GM12878 (cell line): ENCODE data around the gene KCND2. TPM values are rescaled to one million over a fixed set of nuclear protein-coding genes. Genes with fewer than 3 reads are reported as not detected.

ENCODE experiments used
- ATAC-seq: fragments of 200-7000 bp; cut with Tn5 transposase; 3 replicates; pipeline ENCODE4 v1.9.1; 2020; ENCODE audit warnings: mild to moderate bottlenecking, moderate library complexity
- BruUV-seq: library from RNA; stranded (reverse); fragments of 400-500 nt; replicated peaks from 2 replicates; lab custom pipeline; 2021; lab: Mats Ljungman, UMichigan
- CTCF ChIA-PET: fragments of 300-600 bp; sonication (Branson Sonifier 250); formaldehyde crosslinking; extraction: SDS; loops from one replicate; lab custom pipeline; 2021; ENCODE audit warnings: inconsistent platforms; lab: Yijun Ruan, JAX
- POLR2A ChIA-PET: fragments of 350-600 bp; formaldehyde crosslinking; extraction: SDS; loops from one replicate; lab custom pipeline; 2021; ENCODE audit warnings: inconsistent platforms; lab: Charles Lee
- RAD21 ChIA-PET: fragments of 300-600 bp; sonication (Branson Sonifier 250); formaldehyde crosslinking; loops from one replicate; lab custom pipeline; 2023; ENCODE audit warnings: antibody characterized with exemption; ENCODE audit not compliant: unreplicated experiment; lab: Charles Lee
- SMC1A ChIA-PET: fragments of 300-600 bp; sonication (Branson Sonifier 250); formaldehyde crosslinking; loops from one replicate; lab custom pipeline; 2023; ENCODE audit not compliant: unreplicated experiment, uncharacterized antibody; lab: Charles Lee
- DNase-seq: peaks from one replicate; pipeline ENCODE4 v3.0.0-alpha.2; 2011; ENCODE audit warnings: low read depth, low spot score
- FAIRE-seq: peaks from 3 replicates; lab custom pipeline; 2011; peaks lifted over from hg19 to GRCh38; lab: Jason Lieb, UNC
- H2AFZ ChIP-seq: 2 replicates; pipeline ENCODE4 v1.6.0; 2011; ENCODE audit warnings: low read depth, low read length, control low read depth; ENCODE audit not compliant: control insufficient read depth
- H3K27ac ChIP-seq: 2 replicates; pipeline ENCODE4 v1.5.1; 2011; ENCODE audit warnings: control low read depth; ENCODE audit not compliant: control insufficient read depth, insufficient read depth
- H3K27me3 ChIP-seq, 2 experiments: replicated peaks in 1 of 2; 2 replicates each; pipeline versions ENCODE4 v1.6.0 to v1.6.1; 2011; ENCODE audit warnings: low read length in 1 of 2; ENCODE audit not compliant: control insufficient read depth in 2 of 2, insufficient read depth in 2 of 2
- H3K36me3 ChIP-seq, 2 experiments: 2 replicates each; pipeline ENCODE4 v1.5.1; 2011; ENCODE audit warnings: low read length in 1 of 2; ENCODE audit not compliant: control insufficient read depth in 2 of 2, insufficient read depth in 2 of 2
- H3K4me1 ChIP-seq: 2 replicates; pipeline ENCODE4 v1.6.1; 2011; ENCODE audit warnings: mild to moderate bottlenecking, low read length, moderate library complexity, mixed read lengths; ENCODE audit not compliant: control insufficient read depth, insufficient read depth
- H3K4me2 ChIP-seq: 2 replicates; pipeline ENCODE4 v1.6.0; 2011; ENCODE audit warnings: control low read depth; ENCODE audit not compliant: control insufficient read depth, insufficient read depth
- H3K4me3 ChIP-seq: fragments of 200-600 bp; sonication (generic); 2 replicates; pipeline ENCODE4 v1.5.1; 2016
- H3K79me2 ChIP-seq: 2 replicates; pipeline ENCODE4 v1.6.0; 2011; ENCODE audit warnings: low read length; ENCODE audit not compliant: control insufficient read depth, insufficient read depth
- H3K9ac ChIP-seq: 2 replicates; pipeline ENCODE4 v1.8.0; 2011; ENCODE audit warnings: low read length, control low read depth, mixed read lengths; ENCODE audit not compliant: control insufficient read depth, insufficient read depth
- H3K9me3 ChIP-seq: replicated peaks from 3 replicates; pipeline ENCODE4 v1.5.1; 2011; ENCODE audit warnings: mild to moderate bottlenecking, low read length; ENCODE audit not compliant: control insufficient read depth, insufficient read depth
- H4K20me1 ChIP-seq: 2 replicates; pipeline ENCODE4 v1.6.0; 2011; ENCODE audit not compliant: control insufficient read depth, insufficient read depth
- ETV6 ChIP-seq, 2 experiments: fragments of 450-650 bp in 1 of 2; IDR thresholded peaks in 1 of 2; conservative IDR thresholded peaks in 1 of 2; 2 replicates each; pipeline ENCODE4 v1.6.1; 2014; ENCODE audit warnings: antibody characterized with exemption in 1 of 2, borderline replicate concordance in 1 of 2, low read depth in 1 of 2, mild to moderate bottlenecking in 1 of 2, moderate library complexity in 1 of 2
- NFIC ChIP-seq: IDR thresholded peaks from 2 replicates; pipeline ENCODE4 v1.6.1; 2012; ENCODE audit warnings: low read depth, mild to moderate bottlenecking, inconsistent platforms, low read length, moderate library complexity
- ZNF24 ChIP-seq: fragments of 450-650 bp; IDR thresholded peaks from 2 replicates; pipeline ENCODE4 v1.6.1; 2017; ENCODE audit warnings: antibody characterized with exemption, mild to moderate bottlenecking
- whole genome bisulfite sequencing: methylation state at CpG from one replicate; pipeline ENCODE4 v1.1.6; 2016; ENCODE audit warnings: low lambda C conversion rate; ENCODE audit not compliant: insufficient replicate concordance, insufficient coverage; ENCODE audit errors: missing lambda C conversion rate; 5-methylcytosine and 5-hydroxymethylcytosine counted together
- in situ Hi-C: fragments of 300-500 bp; cut with MboI; formaldehyde crosslinking; loops from 9 replicates; pipeline ENCODE4 v1.14.3; 2018; ENCODE audit warnings: mixed read lengths
- intact Hi-C: fragments of 100-400 bp; cut with micrococcal nuclease; formaldehyde crosslinking; loops from one replicate; pipeline ENCODE4 v1.14.2; 2022; ENCODE audit not compliant: unreplicated experiment
- polyA plus RNA-seq, 11 experiments: library from polyadenylated mRNA; depleted of rRNA in 4 of 11; unstranded in 6 of 11; stranded (reverse) in 5 of 11; fragments of >200 nt; fragmentation: Nextera tagmentation in 4 of 11; fragmentation: Illumina TruSeq in 1 of 11; extraction: Ambion mirVana in 4 of 11; extraction: Trizol in 1 of 11; gene quantifications; 1 replicate in 1 of 11; 2 replicates in 10 of 11; pipeline versions ENCODE4 v1.2.1 to v1.2.3, GENCODE V29; 2011 to 2016; ENCODE audit warnings: inconsistent platforms in 2 of 11, missing spikeins in 2 of 11, low read depth in 1 of 11
- total RNA-seq, 4 experiments: library from RNA; depleted of rRNA in 3 of 4; stranded (reverse); fragments of >200 nt in 3 of 4; fragmentation: Illumina TruSeq in 1 of 4; extraction: Trizol in 1 of 4; gene quantifications; 2 replicates each; pipeline versions ENCODE4 v1.2.1 to v1.2.3, GENCODE V29; 2013 to 2021
- TF ChIP-seq, protein P1 (sequence below): IDR thresholded peaks from 2 replicates; pipeline ENCODE4 v1.6.1; 2011; ENCODE audit warnings: borderline replicate concordance, low read depth, mild to moderate bottlenecking, moderate library complexity, mixed read lengths, low read length; ENCODE audit not compliant: insufficient read depth; ENCODE audit errors: extremely low read length

The KCND2 gene
- total and polyA plus RNA-seq, 10 of the 15 experiments (the other 5 are each of a cell fraction or from before 2014, with no cell fraction given) = 3.6 to 22.3 (median 6.3) TPM

DNA sequence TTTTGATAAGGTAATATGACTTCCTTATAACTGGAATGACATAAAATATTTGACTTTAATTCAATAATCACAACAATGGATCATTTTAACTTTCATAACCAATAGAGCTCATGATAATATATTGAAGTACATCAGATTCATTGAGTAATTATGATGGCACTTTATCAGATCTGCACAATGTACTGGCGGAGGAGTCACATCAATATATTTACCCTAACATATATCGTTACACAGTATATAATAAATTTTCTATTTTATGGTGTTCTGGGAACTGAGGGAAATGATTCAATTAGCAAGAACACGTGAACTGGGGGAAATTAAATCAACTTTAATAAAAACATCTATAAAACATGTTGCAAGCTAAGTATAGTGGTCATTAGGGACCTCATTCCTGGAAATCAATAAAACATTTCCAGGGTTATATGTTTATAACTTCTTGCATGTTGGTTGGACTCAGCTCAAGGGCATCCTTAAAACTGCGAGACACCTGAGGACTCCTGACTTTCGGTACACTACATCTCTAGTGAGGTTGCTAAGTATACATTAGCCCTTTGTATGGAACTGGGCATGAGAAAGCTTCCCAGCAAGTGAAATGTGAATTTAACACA lies 254.0 kb downstream of the KCND2 start:
- in situ Hi-C loops = no loop called here
- Histone ChIP-seq H3K27me3 (no peaks in the 10 kb centered on the region), H3K4me3 (no peak overlapping the region), H3K36me3 (no peaks in the 10 kb centered on the region), H3K79me2 (no peaks in the 10 kb centered on the region), H3K4me2 (no peak overlapping the region), H3K4me1 (no peaks in the 10 kb centered on the region), H3K9ac (no peak overlapping the region), H2AFZ (no peak overlapping the region), H4K20me1 (no peaks in the 10 kb centered on the region), H3K9me3 (no peaks in the 10 kb centered on the region), H3K27ac (no peak overlapping the region)
- POLR2A ChIA-PET = no interaction called here
- TF ChIP-seq ZNF24 = no peak
- RAD21 ChIA-PET = no interaction called here
- CTCF ChIA-PET = interaction anchor here (0.9 to 1.2 kb wide), 3 partner anchors 13 to 254 kb away, joined by 3 read pairs; partner anchors contain the start of gene KCND2
- no peak for ATAC-seq
- no TSS peak for BruUV-seq
- no peak for FAIRE-seq
- intact Hi-C loops = no loop called here
- WGBS = 40% methylated on average over 5 of the region's 5 CpGs
- no peak for DNase-seq
- SMC1A ChIA-PET = interaction anchor here (0.6 to 1.9 kb wide), 7 partner anchors 12 to 600 kb away, joined by 3 to 5 read pairs (median 3); no protein-coding TSS in a partner anchor

DNA sequence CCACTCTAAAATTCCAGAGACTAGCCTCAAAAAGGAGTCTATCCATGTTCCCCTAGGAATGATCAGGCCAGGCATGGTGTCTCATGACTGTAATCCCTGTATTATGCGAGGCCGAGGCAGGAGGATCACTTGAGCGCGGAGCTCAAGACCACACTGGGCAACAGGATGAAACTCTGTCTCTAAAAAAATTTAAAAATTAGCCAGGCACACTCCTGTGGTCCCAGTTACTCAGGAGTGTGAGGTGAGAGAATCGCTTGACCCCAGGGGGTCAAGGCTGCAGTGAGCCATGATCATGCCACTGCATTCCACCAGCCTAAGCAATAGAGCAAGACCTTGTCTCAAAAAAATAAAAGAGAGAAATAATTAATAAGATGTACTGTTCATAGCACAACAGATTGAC lies 256.8 kb downstream of the KCND2 start:
- Histone ChIP-seq H3K27ac (no peak overlapping the region), H3K4me2 (no peak overlapping the region), H4K20me1 (no peaks in the 10 kb centered on the region), H3K4me3 (no peak overlapping the region), H3K4me1 (no peaks in the 10 kb centered on the region), H2AFZ (no peak overlapping the region), H3K27me3 (no peaks in the 10 kb centered on the region), H3K9me3 (no peaks in the 10 kb centered on the region), H3K9ac (no peak overlapping the region), H3K36me3 (no peaks in the 10 kb centered on the region), H3K79me2 (no peaks in the 10 kb centered on the region)
- POLR2A ChIA-PET = interaction anchor here (1.2 kb wide), 1 partner anchor 9 kb away, joined by 3 read pairs; no protein-coding TSS in a partner anchor
- SMC1A ChIA-PET = interaction anchor here (0.7 to 1.7 kb wide), 5 partner anchors 9 to 20 kb away, joined by 3 to 6 read pairs (median 5); no protein-coding TSS in a partner anchor
- ATAC-seq (no peak), FAIRE-seq (no peak), DNase-seq (no peak)
- 80% methylated on average over 5 of the region's 5 CpGs for WGBS
- TF ChIP-seq NFIC (no peak), ETV6 (conservative IDR thresholded peaks at IDR 0.05 in 1 of 2, IDR thresholded peaks at IDR 0.05 in 1 of 2; ENCODE audit: borderline replicate concordance in 1 of 2, low read depth in 1 of 2) (no peak)
- TF ChIP-seq, protein P1, sequence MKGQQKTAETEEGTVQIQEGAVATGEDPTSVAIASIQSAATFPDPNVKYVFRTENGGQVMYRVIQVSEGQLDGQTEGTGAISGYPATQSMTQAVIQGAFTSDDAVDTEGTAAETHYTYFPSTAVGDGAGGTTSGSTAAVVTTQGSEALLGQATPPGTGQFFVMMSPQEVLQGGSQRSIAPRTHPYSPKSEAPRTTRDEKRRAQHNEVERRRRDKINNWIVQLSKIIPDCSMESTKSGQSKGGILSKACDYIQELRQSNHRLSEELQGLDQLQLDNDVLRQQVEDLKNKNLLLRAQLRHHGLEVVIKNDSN = no peak
- RAD21 ChIA-PET = no interaction called here
- no TSS peak for BruUV-seq
- in situ Hi-C loops = no loop called here
- CTCF ChIA-PET = interaction anchor here (0.7 to 2.6 kb wide), 2 partner anchors 9 to 62 kb away, joined by 3 to 11 read pairs; no protein-coding TSS in a partner anchor
- intact Hi-C loops = no loop called here
